Measurements from ENCODE around the gene MFAP3.
A peak's percentile ranks its signal among the peaks of the same experiment; 100 is the strongest.

MFAP3 gene

GRCh38 chr5:154047324-154047723, 8.6 kb downstream of the MFAP3 start:
- FAIRE-seq (no peak), DNase-seq (ENCODE audit: insufficient read length, low spot score) (no peak)
- TF ChIP-seq, protein P1, sequence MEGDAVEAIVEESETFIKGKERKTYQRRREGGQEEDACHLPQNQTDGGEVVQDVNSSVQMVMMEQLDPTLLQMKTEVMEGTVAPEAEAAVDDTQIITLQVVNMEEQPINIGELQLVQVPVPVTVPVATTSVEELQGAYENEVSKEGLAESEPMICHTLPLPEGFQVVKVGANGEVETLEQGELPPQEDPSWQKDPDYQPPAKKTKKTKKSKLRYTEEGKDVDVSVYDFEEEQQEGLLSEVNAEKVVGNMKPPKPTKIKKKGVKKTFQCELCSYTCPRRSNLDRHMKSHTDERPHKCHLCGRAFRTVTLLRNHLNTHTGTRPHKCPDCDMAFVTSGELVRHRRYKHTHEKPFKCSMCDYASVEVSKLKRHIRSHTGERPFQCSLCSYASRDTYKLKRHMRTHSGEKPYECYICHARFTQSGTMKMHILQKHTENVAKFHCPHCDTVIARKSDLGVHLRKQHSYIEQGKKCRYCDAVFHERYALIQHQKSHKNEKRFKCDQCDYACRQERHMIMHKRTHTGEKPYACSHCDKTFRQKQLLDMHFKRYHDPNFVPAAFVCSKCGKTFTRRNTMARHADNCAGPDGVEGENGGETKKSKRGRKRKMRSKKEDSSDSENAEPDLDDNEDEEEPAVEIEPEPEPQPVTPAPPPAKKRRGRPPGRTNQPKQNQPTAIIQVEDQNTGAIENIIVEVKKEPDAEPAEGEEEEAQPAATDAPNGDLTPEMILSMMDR (IDR thresholded peaks at IDR 0.05; ENCODE audit: insufficient read depth, missing control alignments) = no peak

DNA sequence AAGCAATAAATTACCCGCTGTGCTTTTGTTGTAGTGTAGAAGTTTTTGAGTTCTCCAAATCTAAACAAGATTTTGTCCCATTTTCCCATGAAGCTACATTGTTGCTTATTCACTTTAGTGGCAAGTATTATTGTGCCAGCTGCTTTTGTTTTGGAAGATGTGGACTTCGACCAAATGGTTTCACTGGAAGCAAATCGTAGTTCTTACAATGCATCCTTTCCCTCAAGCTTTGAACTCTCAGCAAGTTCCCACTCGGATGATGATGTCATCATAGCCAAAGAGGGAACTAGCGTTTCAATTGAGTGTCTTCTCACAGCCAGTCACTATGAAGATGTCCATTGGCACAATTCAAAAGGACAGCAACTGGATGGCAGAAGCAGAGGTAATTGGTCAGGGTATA, 10.9 kb downstream of the MFAP3 start:
- FAIRE-seq = no peak
- no peak for DNase-seq (ENCODE audit: insufficient read length, low spot score)

DNA sequence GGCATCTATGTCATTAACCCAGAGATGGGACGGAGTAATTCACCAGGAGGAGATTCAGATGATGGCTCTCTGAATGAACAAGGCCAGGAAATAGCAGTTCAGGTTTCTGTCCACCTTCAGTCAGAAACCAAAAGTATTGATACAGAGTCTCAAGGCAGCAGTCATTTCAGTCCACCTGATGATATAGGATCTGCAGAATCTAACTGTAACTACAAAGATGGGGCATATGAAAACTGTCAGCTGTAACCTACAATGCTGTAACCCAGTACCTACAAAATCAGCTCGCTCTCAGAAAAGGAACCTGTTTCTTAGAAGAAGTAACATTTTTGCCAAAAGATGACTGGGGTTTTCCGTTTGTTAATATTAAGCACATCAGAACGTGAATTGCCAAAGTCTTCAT, 14.7 kb downstream of the MFAP3 start:
- FAIRE-seq (no peak), DNase-seq (ENCODE audit: insufficient read length, low spot score) (no peak)
- TF ChIP-seq, protein P1 (IDR thresholded peaks at IDR 0.05; ENCODE audit: insufficient read depth, missing control alignments) = no peak

More for the DNA sequence above, 10.9 kb downstream of the MFAP3 start:
- TF ChIP-seq, protein P1 (IDR thresholded peaks at IDR 0.05; ENCODE audit: insufficient read depth, missing control alignments) = no peak

GRCh38 chr5:154055201-154055600, 16.4 kb downstream of the MFAP3 start:
- TF ChIP-seq, protein P1 (IDR thresholded peaks at IDR 0.05; ENCODE audit: insufficient read depth, missing control alignments) = no peak
- FAIRE-seq (no peak), DNase-seq (ENCODE audit: insufficient read length, low spot score) (no peak)

DNA sequence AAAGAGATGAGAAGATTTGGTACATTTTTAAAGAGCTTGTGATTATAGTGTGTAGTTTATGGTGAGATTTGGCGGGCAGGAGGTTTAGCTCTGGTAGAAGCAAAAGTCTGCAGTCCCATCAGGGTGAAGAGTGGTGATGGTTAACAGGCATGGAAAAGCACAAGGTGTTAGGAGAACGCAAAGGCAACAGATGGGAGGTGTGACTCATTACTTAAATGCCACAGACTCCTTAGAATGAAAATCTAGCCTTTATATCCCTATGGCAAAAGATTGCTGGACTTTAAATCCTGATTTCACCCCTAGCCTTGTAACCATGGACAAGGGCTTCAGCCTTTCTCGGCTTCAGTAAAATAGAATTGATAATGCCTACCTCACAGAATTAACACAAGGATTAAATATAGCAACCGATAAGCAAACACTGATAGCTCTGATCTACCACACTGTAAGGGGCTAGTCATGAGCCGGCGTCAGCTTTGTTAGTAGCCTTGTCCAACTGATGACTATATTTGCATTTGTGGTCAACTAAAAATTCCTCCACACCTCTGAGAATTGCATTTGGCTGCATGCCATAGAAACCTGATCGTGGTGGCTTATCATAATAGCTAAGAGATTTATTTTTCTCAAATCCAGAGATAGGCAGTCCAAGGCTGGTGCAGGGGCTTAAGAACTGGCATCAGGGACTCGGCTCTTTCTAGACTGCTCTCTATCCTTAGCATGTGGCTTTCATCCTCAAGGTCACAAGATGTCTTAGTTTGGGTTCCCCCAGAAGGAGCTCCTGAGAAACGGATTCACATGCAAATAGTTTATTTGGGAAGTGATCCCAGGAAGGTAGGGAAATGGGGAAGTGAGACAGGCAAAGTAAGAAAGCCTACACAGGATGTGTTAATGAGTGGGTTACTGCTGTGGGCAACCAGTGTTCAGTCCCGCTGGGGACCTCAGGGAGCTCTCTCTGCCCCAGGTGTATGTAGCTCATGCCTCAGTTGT, 19.6 kb downstream of the MFAP3 start:
- FAIRE-seq (peak; percentile 81), DNase-seq (ENCODE audit: insufficient read length, low spot score) (no peak)
- TF ChIP-seq, protein P1 (IDR thresholded peaks at IDR 0.05; ENCODE audit: insufficient read depth, missing control alignments) = no peak

GRCh38 chr5:154059039-154059430, 20.3 kb downstream of the MFAP3 start:
- no peak for DNase-seq (ENCODE audit: insufficient read length, low spot score)
- TF ChIP-seq, protein P1 (IDR thresholded peaks at IDR 0.05; ENCODE audit: insufficient read depth, missing control alignments) = no peak
- FAIRE-seq = no peak

GRCh38 chr5:154059583-154059982, 20.8 kb downstream of the MFAP3 start:
- TF ChIP-seq, protein P1 (IDR thresholded peaks at IDR 0.05; ENCODE audit: insufficient read depth, missing control alignments) = no peak
- no peak for DNase-seq (ENCODE audit: insufficient read length, low spot score)
- FAIRE-seq = no peak

All from D721Med (cell line).